ENCODE measurements around the gene CIAO1.
"Not testable (repeated sequence)": the region's sequence is repeated elsewhere in the genome, so short reads cannot be mapped to it uniquely, and the experiment has no call there.

CIAO1 gene

DNA sequence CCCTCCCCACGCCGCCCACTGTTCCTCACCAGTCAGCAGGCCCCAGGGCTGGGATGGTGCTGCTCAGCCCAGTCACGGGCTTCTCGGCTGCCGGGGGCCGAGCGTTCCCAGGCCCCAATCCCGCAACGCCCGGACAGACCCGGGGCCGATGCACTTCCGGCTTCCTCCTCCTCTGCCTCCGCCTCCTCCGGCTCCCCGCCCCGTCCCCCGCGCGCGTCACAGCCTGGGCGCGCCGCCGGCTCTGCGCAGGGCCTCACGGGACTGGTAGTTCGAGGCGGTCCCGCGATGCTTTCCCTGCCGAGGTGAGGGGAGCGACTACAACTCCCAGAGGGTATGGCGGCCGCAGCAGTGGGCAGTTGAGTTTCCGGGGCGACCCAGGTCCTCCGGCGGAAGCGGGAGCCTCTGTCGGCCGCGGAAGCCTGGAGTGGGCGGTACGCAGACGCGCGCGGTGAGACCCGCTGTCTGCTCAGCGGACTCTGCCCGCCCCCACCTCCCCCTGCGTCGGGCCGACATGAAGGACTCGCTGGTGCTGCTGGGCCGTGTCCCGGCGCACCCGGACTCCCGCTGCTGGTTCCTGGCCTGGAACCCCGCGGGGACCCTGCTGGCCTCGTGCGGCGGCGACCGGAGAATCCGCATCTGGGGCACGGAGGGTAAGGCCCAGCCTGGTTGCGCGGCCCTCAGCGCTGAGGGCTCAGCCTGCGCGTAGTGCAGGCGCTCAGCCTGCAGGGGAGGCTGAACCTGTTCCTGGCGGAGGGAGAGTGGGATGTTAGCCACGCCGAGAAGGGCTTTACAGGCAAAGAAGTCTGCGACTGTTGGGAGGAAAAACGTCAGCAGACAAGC, at the start of gene CIAO1, which contains the start of gene TMEM127:
TSS of gene CIAO1 (plus strand) at position 386 of the 840 bp plus-strand sequence. CDS start at position 512, 126 bp downstream.
TSS of gene TMEM127 (minus strand) at position 158 of the 840 bp plus-strand sequence. CDS start 616 bp downstream, outside the sequence.
- peak within 1 kb of the TSS; percentile 70 to 97 for H3K4me3 ChIP-seq
- DNase-seq: peak; percentile 98 to 99
- peaks cover 0 to 53% (median 42%) of the 10 kb centered on the region in 4 donors for H3K4me1 ChIP-seq
- TF ChIP-seq CTCF (IDR thresholded peaks at IDR 0.05): peak; percentile 31 to 43
- intact Hi-C loops (cut with DNase I; ENCODE audit: low total_unique reads): loop anchor here (2.0 to 10.0 kb wide), 3 partner anchors 39 to 239 kb away; partner anchors contain the start of genes NEURL3, SNRNP200 and STARD7
- no peaks in the 10 kb centered on the region for H3K27me3 ChIP-seq
- no peaks in the 10 kb centered on the region for H3K9me3 ChIP-seq
- H3K27ac ChIP-seq: peak within 1 kb of the TSS; percentile 88 to 97
- H3K36me3 ChIP-seq: peaks cover 18 to 43% (median 31%) of the 10 kb centered on the region in 3 donors

DNA sequence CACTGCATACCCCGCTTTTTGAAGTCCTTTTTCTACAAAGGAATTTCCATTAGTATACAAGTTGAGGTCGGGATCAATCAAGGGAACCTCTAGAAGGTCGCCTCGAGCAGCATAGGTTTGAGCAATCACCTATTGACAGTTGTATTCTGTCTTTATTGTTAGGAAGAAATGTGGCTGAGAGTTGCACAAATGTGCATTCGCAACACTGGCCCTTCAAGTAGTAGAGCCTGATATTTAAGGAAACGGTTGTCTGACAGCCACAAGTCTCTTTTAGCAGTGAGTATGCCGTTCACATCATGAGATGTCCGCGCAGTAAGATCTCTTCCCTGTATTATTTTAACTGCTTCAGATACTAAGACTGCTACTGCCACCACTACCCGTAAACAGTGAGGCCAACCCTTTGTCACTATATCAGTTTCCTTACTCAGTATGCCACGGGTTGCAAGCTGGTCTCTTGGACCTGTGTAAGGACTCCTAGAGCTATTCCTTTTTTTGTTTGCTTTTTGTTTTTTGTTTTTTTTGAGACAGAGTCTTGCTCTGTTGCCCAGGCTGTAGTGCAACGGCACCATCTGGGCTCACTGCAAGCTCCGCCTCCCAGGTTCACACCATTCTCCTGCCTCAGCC, 47.4 kb upstream of the CIAO1 start:
- H3K36me3 ChIP-seq: no peaks in the 10 kb centered on the region
- no peak for DNase-seq
- intact Hi-C loops (cut with DNase I; ENCODE audit: low total_unique reads): no loop called here
- no peaks in the 10 kb centered on the region for H3K27me3 ChIP-seq
- no peak overlapping the region for H3K27ac ChIP-seq
- H3K4me1 ChIP-seq: no peaks in the 10 kb centered on the region
- no peak for TF ChIP-seq CTCF (IDR thresholded peaks at IDR 0.05)
- no peak overlapping the region for H3K4me3 ChIP-seq
- H3K9me3 ChIP-seq: no peaks in the 10 kb centered on the region

DNA sequence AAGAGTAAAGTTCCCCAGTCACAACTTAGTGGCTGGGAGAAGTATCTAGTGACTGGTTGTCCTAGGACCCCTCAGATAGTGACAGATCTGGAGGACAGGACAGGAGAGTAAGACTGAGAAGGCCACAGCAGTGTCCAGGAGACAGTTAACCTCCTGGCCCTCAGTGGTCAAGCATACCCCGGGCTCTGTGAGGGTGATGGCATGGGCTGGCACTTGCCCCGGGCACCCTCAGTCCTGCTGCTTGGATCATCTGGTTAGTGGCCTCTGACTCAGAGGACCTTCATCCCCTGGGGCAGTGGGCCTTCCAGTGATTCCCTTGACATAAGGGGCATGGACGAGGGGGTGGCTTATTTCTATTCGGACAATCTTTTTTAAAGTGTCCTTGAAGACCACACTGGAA, 46.1 kb upstream of the CIAO1 start:
- H3K4me3 ChIP-seq; H3K27me3 ChIP-seq; H3K4me1 ChIP-seq; H3K9me3 ChIP-seq; H3K36me3 ChIP-seq; DNase-seq; intact Hi-C loops (cut with DNase I; ENCODE audit: low total_unique reads); H3K27ac ChIP-seq: not testable (repeated sequence)

GRCh38 chr2:96221106-96221505, 44.9 kb upstream of the CIAO1 start:
- H3K4me3 ChIP-seq; H3K9me3 ChIP-seq; H3K36me3 ChIP-seq; H3K27me3 ChIP-seq; DNase-seq; H3K4me1 ChIP-seq; intact Hi-C loops (cut with DNase I; ENCODE audit: low total_unique reads); H3K27ac ChIP-seq: not testable (repeated sequence)

- no peaks in the 10 kb centered on the region for H3K36me3 ChIP-seq
- DNase-seq: no peak
- intact Hi-C loops (cut with DNase I; ENCODE audit: low total_unique reads): no loop called here
- H3K9me3 ChIP-seq: no peaks in the 10 kb centered on the region
- H3K27ac ChIP-seq: no peak overlapping the region
- H3K4me1 ChIP-seq: no peaks in the 10 kb centered on the region
- no peaks in the 10 kb centered on the region for H3K27me3 ChIP-seq
- H3K4me3 ChIP-seq: no peak overlapping the region
- no peak for TF ChIP-seq CTCF (IDR thresholded peaks at IDR 0.05)
Measured at GRCh38 chr2:96225016-96225533, 41.0 kb upstream of the CIAO1 start.

GRCh38 chr2:96231316-96231715, 34.7 kb upstream of the CIAO1 start:
- no peak overlapping the region for H3K4me3 ChIP-seq
- H3K27me3 ChIP-seq: no peaks in the 10 kb centered on the region
- TF ChIP-seq CTCF (IDR thresholded peaks at IDR 0.05): no peak
- H3K36me3 ChIP-seq: no peaks in the 10 kb centered on the region
- intact Hi-C loops (cut with DNase I; ENCODE audit: low total_unique reads): no loop called here
- DNase-seq: peak in 1 of 2 donors; percentile 20
- no peak overlapping the region for H3K27ac ChIP-seq
- no peaks in the 10 kb centered on the region for H3K9me3 ChIP-seq
- H3K4me1 ChIP-seq: no peaks in the 10 kb centered on the region
